Progenitor cell of endocrine pancreas (in vitro differentiated cells): ENCODE measurements around the gene ASZ1. TPM values are rescaled to one million over a fixed set of nuclear protein-coding genes. Genes with fewer than 3 reads are reported as not detected.

Experiments
- DNase-seq: peaks from one replicate; pipeline ENCODE4 v3.0.0; 2021; ENCODE audit warnings: low spot score; ENCODE audit not compliant: unreplicated experiment
- H3K27ac Mint-ChIP-seq: 2 replicates; pipeline ENCODE4 v1.8.0; 2021; ENCODE audit warnings: mild to moderate bottlenecking, moderate library complexity, mixed read lengths
- H3K27me3 Mint-ChIP-seq: 2 replicates; pipeline ENCODE4 v1.8.0; 2021; ENCODE audit warnings: mixed read lengths
- H3K36me3 Mint-ChIP-seq: 2 replicates; pipeline ENCODE4 v1.8.0; 2022; ENCODE audit warnings: mixed read lengths; ENCODE audit not compliant: insufficient read depth
- H3K4me1 Mint-ChIP-seq: 2 replicates; pipeline ENCODE4 v1.8.0; 2021; ENCODE audit warnings: low read depth, mixed read lengths
- H3K4me3 Mint-ChIP-seq: 2 replicates; pipeline ENCODE4 v1.8.0; 2021; ENCODE audit warnings: low read depth, mild to moderate bottlenecking, moderate library complexity, mixed read lengths
- H3K9me3 Mint-ChIP-seq: 2 replicates; pipeline ENCODE4 v1.8.0; 2021; ENCODE audit warnings: low read depth, mixed read lengths
- total RNA-seq: library from RNA; stranded (reverse); gene quantifications from 2 replicates; pipeline ENCODE4 v1.2.1, GENCODE V29; 2021
- TF ChIP-seq, protein P1 (sequence below): fragments of 200-600 bp; sonication (generic); IDR thresholded peaks from one replicate; pipeline ENCODE4 v1.5.0; 2021; ENCODE audit warnings: antibody characterized with exemption, mild to moderate bottlenecking; ENCODE audit not compliant: unreplicated experiment

The ASZ1 gene
- total RNA-seq, 1 donor from 2014 or later = not detected

GRCh38 chr7:117383483-117384189 is 43.7 kb downstream of the ASZ1 start:
- Mint-ChIP-seq H3K27me3 (peaks cover 6% of the 10 kb centered on the region), H3K9me3 (peaks cover 4% of the 10 kb centered on the region), H3K4me1 (no peaks in the 10 kb centered on the region), H3K27ac (no peak overlapping the region), H3K4me3 (no peak overlapping the region), H3K36me3 (no peaks in the 10 kb centered on the region)
- TF ChIP-seq, protein P1, sequence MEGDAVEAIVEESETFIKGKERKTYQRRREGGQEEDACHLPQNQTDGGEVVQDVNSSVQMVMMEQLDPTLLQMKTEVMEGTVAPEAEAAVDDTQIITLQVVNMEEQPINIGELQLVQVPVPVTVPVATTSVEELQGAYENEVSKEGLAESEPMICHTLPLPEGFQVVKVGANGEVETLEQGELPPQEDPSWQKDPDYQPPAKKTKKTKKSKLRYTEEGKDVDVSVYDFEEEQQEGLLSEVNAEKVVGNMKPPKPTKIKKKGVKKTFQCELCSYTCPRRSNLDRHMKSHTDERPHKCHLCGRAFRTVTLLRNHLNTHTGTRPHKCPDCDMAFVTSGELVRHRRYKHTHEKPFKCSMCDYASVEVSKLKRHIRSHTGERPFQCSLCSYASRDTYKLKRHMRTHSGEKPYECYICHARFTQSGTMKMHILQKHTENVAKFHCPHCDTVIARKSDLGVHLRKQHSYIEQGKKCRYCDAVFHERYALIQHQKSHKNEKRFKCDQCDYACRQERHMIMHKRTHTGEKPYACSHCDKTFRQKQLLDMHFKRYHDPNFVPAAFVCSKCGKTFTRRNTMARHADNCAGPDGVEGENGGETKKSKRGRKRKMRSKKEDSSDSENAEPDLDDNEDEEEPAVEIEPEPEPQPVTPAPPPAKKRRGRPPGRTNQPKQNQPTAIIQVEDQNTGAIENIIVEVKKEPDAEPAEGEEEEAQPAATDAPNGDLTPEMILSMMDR = no peak
- DNase-seq = no peak

GRCh38 chr7:117383046-117383445 is 44.2 kb downstream of the ASZ1 start:
- no peak for DNase-seq

GRCh38 chr7:117381362-117381761 is 45.9 kb downstream of the ASZ1 start:
- no peak for DNase-seq
- Mint-ChIP-seq H3K27me3 (peaks cover 6% of the 10 kb centered on the region), H3K36me3 (no peaks in the 10 kb centered on the region), H3K9me3 (no peaks in the 10 kb centered on the region), H3K27ac (no peak overlapping the region), H3K4me3 (no peak overlapping the region), H3K4me1 (no peaks in the 10 kb centered on the region)
- TF ChIP-seq, protein P1 = no peak

More at GRCh38 chr7:117383046-117383445, 44.2 kb downstream of the ASZ1 start:
- no peak overlapping the region for H3K4me3 Mint-ChIP-seq
- H3K27ac Mint-ChIP-seq = no peak overlapping the region
- H3K27me3 Mint-ChIP-seq = peaks cover 6% of the 10 kb centered on the region
- no peaks in the 10 kb centered on the region for H3K4me1 Mint-ChIP-seq
- no peaks in the 10 kb centered on the region for H3K36me3 Mint-ChIP-seq
- TF ChIP-seq, protein P1 = no peak
- no peaks in the 10 kb centered on the region for H3K9me3 Mint-ChIP-seq

DNA sequence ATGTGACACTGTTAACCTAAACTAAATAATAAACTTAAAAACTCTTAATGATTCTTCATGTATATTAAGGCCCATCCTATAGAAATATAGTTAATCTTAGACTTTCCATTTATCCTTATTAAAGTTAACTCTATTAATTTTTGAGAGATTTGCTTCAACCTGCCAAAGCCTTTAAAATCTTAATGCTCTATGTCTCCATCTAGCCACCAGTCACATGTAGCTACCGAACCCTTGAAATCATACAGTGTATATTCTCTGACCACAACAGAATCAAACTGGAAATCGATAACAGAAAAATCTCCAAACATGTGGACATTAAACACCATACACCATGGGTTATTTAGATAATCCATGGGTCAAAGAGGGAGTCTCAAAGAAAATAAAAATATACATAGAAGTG is 51.9 kb downstream of the ASZ1 start:
- Mint-ChIP-seq H3K27me3 (peaks cover 11% of the 10 kb centered on the region), H3K27ac (no peak overlapping the region), H3K4me3 (no peak overlapping the region), H3K4me1 (peaks cover 3% of the 10 kb centered on the region), H3K9me3 (peaks cover 4% of the 10 kb centered on the region), H3K36me3 (no peaks in the 10 kb centered on the region)
- TF ChIP-seq, protein P1 = no peak
- no peak for DNase-seq

DNA sequence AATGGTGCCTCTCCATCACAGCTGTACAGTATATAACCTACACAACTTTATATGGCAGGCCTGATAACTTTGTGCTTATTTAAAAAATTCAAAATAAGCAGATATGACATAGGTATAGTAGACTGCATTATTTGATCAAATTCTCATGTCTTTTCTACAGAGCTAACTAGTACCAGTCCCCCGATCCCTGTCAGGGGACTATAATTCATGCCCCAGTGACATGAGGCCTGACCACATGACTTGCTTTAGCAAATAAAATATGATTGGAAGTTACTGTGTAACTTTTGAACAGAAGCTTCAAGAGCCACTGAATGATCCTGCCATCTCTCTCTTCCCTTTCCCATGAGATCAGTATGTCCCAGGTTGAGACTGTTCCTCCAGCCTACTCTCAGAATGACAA is 55.2 kb downstream of the ASZ1 start:
- no peak overlapping the region for H3K27ac Mint-ChIP-seq
- DNase-seq = no peak
- H3K4me3 Mint-ChIP-seq = no peak overlapping the region
- peaks cover 12% of the 10 kb centered on the region for H3K27me3 Mint-ChIP-seq
- H3K9me3 Mint-ChIP-seq = peaks cover 4% of the 10 kb centered on the region
- TF ChIP-seq, protein P1 = no peak
- H3K4me1 Mint-ChIP-seq = peaks cover 3% of the 10 kb centered on the region
- no peaks in the 10 kb centered on the region for H3K36me3 Mint-ChIP-seq
